MCF 10A (cell line): Measurements from ENCODE around the gene DISP2. TPM values are rescaled to one million over a fixed set of nuclear protein-coding genes. Genes with fewer than 3 reads are reported as not detected.

Source experiments
- BruUV-seq: library from RNA; stranded (reverse); fragments of 400-500 nt; replicated peaks from 2 replicates; lab custom pipeline; 2021; lab: Mats Ljungman, UMichigan
- CTCF ChIA-PET: fragments of 300-600 bp; sonication (Branson Sonifier 250); formaldehyde crosslinking; extraction: SDS; loops from one replicate; lab custom pipeline; 2021; ENCODE audit warnings: antibody characterized with exemption, inconsistent platforms; lab: Yijun Ruan, JAX
- POLR2A ChIA-PET: fragments of 300-600, 350-650 bp; sonication (Branson Sonifier 250); formaldehyde crosslinking; extraction: SDS; loops from one replicate; lab custom pipeline; 2020; ENCODE audit warnings: antibody characterized with exemption, inconsistent platforms; lab: Yijun Ruan, JAX
- DNase-seq: peaks from one replicate; pipeline ENCODE4 v3.0.0-alpha.2; 2018; ENCODE audit not compliant: unreplicated experiment
- H3K27ac Mint-ChIP-seq: one replicate; pipeline ENCODE4 v1.8.0; 2022; ENCODE audit warnings: mild to moderate bottlenecking, low read depth, mixed read lengths; ENCODE audit not compliant: unreplicated experiment
- H3K27me3 Mint-ChIP-seq: one replicate; pipeline ENCODE4 v1.8.0; 2022; ENCODE audit warnings: mixed read lengths; ENCODE audit not compliant: insufficient read depth, unreplicated experiment
- H3K36me3 Mint-ChIP-seq: one replicate; pipeline ENCODE4 v1.8.0; 2022; ENCODE audit warnings: mild to moderate bottlenecking, moderate library complexity, mixed read lengths; ENCODE audit not compliant: insufficient read depth, unreplicated experiment
- H3K4me1 Mint-ChIP-seq: one replicate; pipeline ENCODE4 v1.8.0; 2022; ENCODE audit warnings: mixed read lengths; ENCODE audit not compliant: insufficient read depth, unreplicated experiment
- H3K4me3 Mint-ChIP-seq: one replicate; pipeline ENCODE4 v1.8.0; 2022; ENCODE audit warnings: mild to moderate bottlenecking, moderate library complexity, mixed read lengths; ENCODE audit not compliant: unreplicated experiment
- H3K9me3 Mint-ChIP-seq: one replicate; pipeline ENCODE4 v1.8.0; 2022; ENCODE audit warnings: mixed read lengths; ENCODE audit not compliant: unreplicated experiment
- CTCF ChIP-seq: fragments of 200-600 bp; IDR thresholded peaks from one replicate; pipeline ENCODE4 v1.8.0; 2022; ENCODE audit warnings: antibody characterized with exemption, mild to moderate bottlenecking; ENCODE audit not compliant: unreplicated experiment
- intact Hi-C: fragments of 100-400 bp; cut with micrococcal nuclease; formaldehyde crosslinking; loops from 2 replicates; pipeline ENCODE4 v1.14.1; 2022
- total RNA-seq: library from RNA; stranded (reverse); gene quantifications from 2 replicates; pipeline ENCODE4 v1.2.3, GENCODE V29; 2022

DISP2 gene
- total RNA-seq, 1 experiment from 2014 or later: 1.8 TPM

DNA sequence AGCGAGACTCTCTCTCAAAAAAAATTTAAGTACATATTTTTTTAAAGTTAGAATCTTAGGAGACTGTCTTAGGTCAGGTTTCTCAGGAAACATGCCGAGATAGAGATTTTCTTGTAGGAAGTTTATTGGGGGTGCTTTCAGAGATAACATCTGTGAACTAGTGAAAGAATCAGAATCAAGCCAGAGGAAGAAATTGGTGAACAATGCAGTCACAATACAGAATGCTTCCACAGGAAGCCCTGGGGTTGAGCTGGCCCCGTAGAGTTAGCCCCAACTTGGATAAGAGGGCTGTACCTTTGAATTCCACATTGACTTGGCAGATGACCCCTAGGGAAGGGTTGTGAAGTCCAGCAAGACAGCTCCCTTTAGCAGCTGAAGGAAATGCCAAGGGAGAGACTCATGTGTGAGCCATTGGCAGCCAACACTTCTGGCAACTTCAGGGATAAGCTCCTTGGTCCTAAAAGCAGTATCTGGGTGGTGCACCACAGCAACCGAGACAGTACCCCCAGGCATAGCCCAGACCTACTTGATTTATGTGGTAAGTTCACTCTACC is 43.2 kb upstream of the DISP2 start:
- H3K36me3 Mint-ChIP-seq: no peaks in the 10 kb centered on the region
- ChIA-PET CTCF (interaction anchor here (1.0 to 13.6 kb wide), 5 partner anchors 9 to 97 kb away, joined by 3 to 137 read pairs (median 13); partner anchors contain the start of gene CCDC9B), POLR2A (interaction anchor here (1.5 to 2.6 kb wide), 3 partner anchors 14 to 125 kb away, joined by 4 to 9 read pairs (median 5); partner anchors contain the start of genes BAHD1 and CCDC9B)
- H3K4me3 Mint-ChIP-seq: no peak overlapping the region
- TF ChIP-seq CTCF: no peak
- peaks cover 13% of the 10 kb centered on the region for H3K4me1 Mint-ChIP-seq
- no peaks in the 10 kb centered on the region for H3K9me3 Mint-ChIP-seq
- intact Hi-C loops: no loop called here
- BruUV-seq: no TSS peak
- DNase-seq: peak; percentile 68
- H3K27ac Mint-ChIP-seq: no peak overlapping the region
- no peaks in the 10 kb centered on the region for H3K27me3 Mint-ChIP-seq

DNA sequence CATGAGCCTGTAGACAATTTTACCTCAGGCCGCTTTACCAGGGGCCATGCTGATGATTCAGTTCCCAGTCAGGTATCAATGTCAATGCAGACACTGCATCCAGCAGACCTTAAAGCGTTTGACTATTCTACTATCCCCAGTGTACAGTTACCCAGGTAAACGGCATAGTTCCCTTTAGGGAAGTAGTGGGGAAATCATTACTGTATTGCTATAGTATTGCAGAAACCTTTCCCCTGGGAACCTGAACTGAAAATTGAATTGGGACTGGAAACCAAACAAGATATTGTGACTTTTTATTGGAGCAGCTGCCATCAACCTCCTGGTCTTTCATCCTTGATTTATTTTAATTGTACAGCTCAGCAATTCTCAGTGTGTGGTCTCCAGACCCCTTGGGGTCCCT is 41.1 kb upstream of the DISP2 start:
- Mint-ChIP-seq H3K27me3 (no peaks in the 10 kb centered on the region), H3K4me3 (no peak overlapping the region), H3K4me1 (peaks cover 15% of the 10 kb centered on the region), H3K27ac (no peak overlapping the region), H3K36me3 (no peaks in the 10 kb centered on the region), H3K9me3 (no peaks in the 10 kb centered on the region)
- DNase-seq: no peak
- POLR2A ChIA-PET: interaction anchor here (1.4 to 1.6 kb wide), 2 partner anchors 12 to 38 kb away, joined by 3 to 5 read pairs; no protein-coding TSS in a partner anchor
- TF ChIP-seq CTCF: no peak
- intact Hi-C loops: no loop called here
- BruUV-seq: no TSS peak
- CTCF ChIA-PET: interaction anchor here (2.5 to 13.6 kb wide), 4 partner anchors 22 to 99 kb away, joined by 13 to 137 read pairs (median 90); partner anchors contain the start of gene CCDC9B

DNA sequence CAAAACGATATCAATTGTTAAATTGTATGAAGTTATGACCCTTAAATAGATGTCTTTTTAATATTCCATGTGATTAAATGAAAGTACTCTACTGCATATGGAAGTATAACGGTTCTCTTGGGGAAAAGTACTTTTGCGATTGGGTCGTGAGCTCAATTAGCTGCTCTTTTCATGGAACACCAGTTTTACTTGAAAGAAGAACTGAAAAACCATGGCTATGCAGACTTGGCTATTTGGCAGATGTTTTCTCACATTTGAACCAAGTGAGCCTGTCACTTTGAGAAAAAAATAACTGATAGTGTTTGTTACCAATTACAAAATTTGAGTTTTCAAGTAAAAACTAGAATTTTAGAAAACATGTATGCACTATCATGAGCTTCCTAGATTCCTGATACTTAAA is 40.4 kb upstream of the DISP2 start:
- TF ChIP-seq CTCF: no peak
- Mint-ChIP-seq H3K27me3 (no peaks in the 10 kb centered on the region), H3K4me3 (no peak overlapping the region), H3K9me3 (no peaks in the 10 kb centered on the region), H3K36me3 (no peaks in the 10 kb centered on the region), H3K4me1 (peaks cover 22% of the 10 kb centered on the region), H3K27ac (no peak overlapping the region)
- intact Hi-C loops: no loop called here
- ChIA-PET POLR2A (interaction anchor here (0.7 to 1.6 kb wide), 3 partner anchors 11 to 38 kb away, joined by 3 to 5 read pairs (median 3); no protein-coding TSS in a partner anchor), CTCF (interaction anchor here (1.1 to 13.6 kb wide), 4 partner anchors 12 to 41 kb away, joined by 3 to 137 read pairs (median 88); partner anchors contain the start of gene CCDC9B)
- no peak for DNase-seq
- BruUV-seq: no TSS peak

DNA sequence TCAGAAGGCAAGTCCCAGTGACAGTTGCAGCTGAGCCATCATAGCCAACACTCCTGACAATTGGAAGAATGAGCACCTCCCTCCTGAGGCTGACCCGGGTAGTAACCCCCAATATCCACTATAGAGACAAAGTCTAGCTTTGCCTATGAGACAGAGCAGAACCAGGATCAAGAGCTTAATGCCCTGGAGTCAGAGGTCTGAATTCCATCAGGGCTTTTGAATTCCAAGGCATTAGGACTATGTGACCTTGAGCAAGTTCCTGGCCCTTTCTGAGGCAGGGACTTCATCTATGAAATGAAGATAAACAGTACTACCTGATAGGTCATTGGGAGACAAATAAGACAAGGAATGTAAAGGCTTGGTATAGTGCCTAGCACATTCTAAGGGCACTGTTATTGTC is 37.6 kb upstream of the DISP2 start:
- Mint-ChIP-seq H3K4me1 (peaks cover 16% of the 10 kb centered on the region), H3K36me3 (no peaks in the 10 kb centered on the region), H3K27ac (no peak overlapping the region), H3K9me3 (no peaks in the 10 kb centered on the region), H3K27me3 (no peaks in the 10 kb centered on the region), H3K4me3 (no peak overlapping the region)
- no peak for DNase-seq
- ChIA-PET CTCF (interaction anchor here (0.6 to 7.1 kb wide), 21 partner anchors 8 to 142 kb away, joined by 3 to 123 read pairs (median 4); partner anchors contain the start of genes BAHD1, CCDC9B and PLCB2), POLR2A (no interaction called here)
- no peak for TF ChIP-seq CTCF
- BruUV-seq: no TSS peak
- intact Hi-C loops: loop anchor here (2.0 kb wide), 1 partner anchor 100 kb away; no protein-coding TSS in a partner anchor
